CD4-positive, alpha-beta T cell treated with Interleukin-12 subunit alpha and Interleukin-12 subunit beta, for 1 hour (primary cell): ENCODE data around the gene ANAPC7.
A peak's percentile ranks its signal among the peaks of the same experiment; 100 is the strongest.
"Not testable (repeated sequence)": the region's sequence is repeated elsewhere in the genome, so short reads cannot be mapped to it uniquely, and the experiment has no call there.

Source experiments
- DNase-seq: peaks from one replicate; pipeline ENCODE4 v3.0.0-alpha.2; 2020

Gene ANAPC7

GRCh38 chr12:110403146-110403975, at the start of gene ANAPC7:
TSS of gene ANAPC7 (minus strand) at chr12:110403708. CDS start at chr12:110403627, 81 bp downstream.
- DNase-seq, result peak; percentile 90

GRCh38 chr12:110451263-110451662, 47.8 kb upstream of the ANAPC7 start:
- DNase-seq, result no peak

GRCh38 chr12:110449799-110450497, 46.4 kb upstream of the ANAPC7 start, which contains the start of gene ARPC3:
TSS of gene ARPC3 (minus strand) at chr12:110450337. CDS start at chr12:110450260, 77 bp downstream.
- DNase-seq, result peak; percentile 95

GRCh38 chr12:110444455-110444854, 40.9 kb upstream of the ANAPC7 start:
- no peak for DNase-seq

GRCh38 chr12:110436231-110436630, 32.7 kb upstream of the ANAPC7 start:
- no peak for DNase-seq

- DNase-seq, result no peak
Observed at GRCh38 chr12:110431957-110432587, 28.6 kb upstream of the ANAPC7 start.

GRCh38 chr12:110429676-110430075, 26.2 kb upstream of the ANAPC7 start:
- DNase-seq, result not testable (repeated sequence)

GRCh38 chr12:110426406-110426805, 22.9 kb upstream of the ANAPC7 start:
- DNase-seq, result no peak

- DNase-seq, result no peak
Observed at GRCh38 chr12:110424237-110424636, 20.7 kb upstream of the ANAPC7 start.

GRCh38 chr12:110421701-110422100, 18.2 kb upstream of the ANAPC7 start:
- DNase-seq, result no peak

- DNase-seq, result no peak
Observed at GRCh38 chr12:110421159-110421661, 17.7 kb upstream of the ANAPC7 start.

- not testable (repeated sequence) for DNase-seq
Observed at GRCh38 chr12:110420644-110421043, 17.1 kb upstream of the ANAPC7 start.

GRCh38 chr12:110417113-110417512, 13.6 kb upstream of the ANAPC7 start:
- not testable (repeated sequence) for DNase-seq

GRCh38 chr12:110410086-110410485, 6.6 kb upstream of the ANAPC7 start:
- not testable (repeated sequence) for DNase-seq

GRCh38 chr12:110405126-110405662, 1.7 kb upstream of the ANAPC7 start:
- not testable (repeated sequence) for DNase-seq

- peak; percentile 84 for DNase-seq
Observed at GRCh38 chr12:110403976-110404682, 621 bp upstream of the ANAPC7 start.

- DNase-seq, result no peak
Observed at GRCh38 chr12:110382683-110383082, 20.8 kb downstream of the ANAPC7 start.

- no peak for DNase-seq
Observed at GRCh38 chr12:110379631-110380030, 23.9 kb downstream of the ANAPC7 start.

GRCh38 chr12:110379197-110379596, 24.3 kb downstream of the ANAPC7 start:
- no peak for DNase-seq

- DNase-seq, result not testable (repeated sequence)
Observed at GRCh38 chr12:110378131-110378790, 25.2 kb downstream of the ANAPC7 start.

- DNase-seq, result no peak
Observed at GRCh38 chr12:110373962-110374611, 29.4 kb downstream of the ANAPC7 start.
